Upper lobe of right lung (tissue), 1 donor: Measurements from ENCODE around the gene FKBP6. TPM values are rescaled to one million over a fixed set of nuclear protein-coding genes. Genes with fewer than 3 reads are reported as not detected.
"Not testable (repeated sequence)": the region's sequence is repeated elsewhere in the genome, so short reads cannot be mapped to it uniquely, and the experiment has no call there.

Experiments
- ATAC-seq: fragments of 200-7000 bp; cut with Tn5 transposase; one replicate; pipeline ENCODE4 v1.9.1; 2020; ENCODE audit warnings: mild to moderate bottlenecking, moderate library complexity
- DNase-seq: peaks from one replicate; pipeline ENCODE4 v3.0.0-alpha.2; 2020
- H3K27ac ChIP-seq: fragments of 200-600 bp; one replicate; pipeline ENCODE4 v1.8.0; 2022
- H3K27me3 ChIP-seq: fragments of 200-600 bp; one replicate; pipeline ENCODE4 v1.8.0; 2022; ENCODE audit warnings: mild to moderate bottlenecking
- H3K36me3 ChIP-seq: fragments of 200-600 bp; one replicate; pipeline ENCODE4 v1.8.0; 2022
- H3K4me1 ChIP-seq: fragments of 200-600 bp; one replicate; pipeline ENCODE4 v1.8.0; 2022
- H3K4me3 ChIP-seq: fragments of 200-600 bp; one replicate; pipeline ENCODE4 v1.8.0; 2022; ENCODE audit warnings: mild to moderate bottlenecking
- H3K9me3 ChIP-seq: fragments of 200-600 bp; one replicate; pipeline ENCODE4 v1.8.0; 2022
- intact Hi-C: fragments of 100-400 bp; cut with DNase I; formaldehyde crosslinking; loops from one replicate; pipeline ENCODE4 v1.11.0; 2022
- total RNA-seq: library from RNA; stranded (reverse); fragmentation: NEBNext Ultra II Directional; extraction: Animal tissue kit (Norgen Biotek cat#: 25700); gene quantifications from one replicate; pipeline ENCODE4 v1.2.1, GENCODE V29; 2021
- TF ChIP-seq, protein P1 (sequence below): fragments of 200-600 bp; IDR thresholded peaks from one replicate; pipeline ENCODE4 v1.8.0; 2022; ENCODE audit warnings: antibody characterized with exemption
- donor health status: DM: no; HTN: yes; CAD: no; lungs with severe emphysema.

Gene FKBP6
- total RNA-seq, 1 donor from 2014 or later = not detected

DNA sequence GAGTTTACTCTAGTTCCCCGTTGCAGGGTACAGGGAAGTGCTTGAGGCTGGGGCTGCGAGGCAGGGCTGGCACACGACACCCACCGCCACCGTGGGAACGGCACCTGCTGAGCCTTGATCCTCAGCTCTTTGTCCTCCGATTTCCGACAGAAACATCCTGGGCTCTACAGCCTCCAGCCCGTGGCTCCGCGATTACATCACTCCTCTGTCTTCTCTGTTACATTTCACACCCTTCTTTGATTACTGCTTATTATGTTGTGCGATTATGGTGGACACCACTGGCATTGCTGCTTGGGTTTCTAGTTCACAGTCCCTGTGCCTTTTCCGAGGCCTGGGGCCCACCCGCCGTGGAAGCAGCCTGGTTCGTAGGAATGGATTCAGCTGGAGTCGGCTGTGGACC is 26.9 kb downstream of the FKBP6 start:
- H3K4me1 ChIP-seq = peaks cover 11% of the 10 kb centered on the region
- no peak overlapping the region for H3K4me3 ChIP-seq
- no peaks in the 10 kb centered on the region for H3K9me3 ChIP-seq
- intact Hi-C loops = no loop called here
- DNase-seq = no peak
- H3K36me3 ChIP-seq = no peaks in the 10 kb centered on the region
- no peaks in the 10 kb centered on the region for H3K27me3 ChIP-seq
- no peak overlapping the region for H3K27ac ChIP-seq
- TF ChIP-seq, protein P1, sequence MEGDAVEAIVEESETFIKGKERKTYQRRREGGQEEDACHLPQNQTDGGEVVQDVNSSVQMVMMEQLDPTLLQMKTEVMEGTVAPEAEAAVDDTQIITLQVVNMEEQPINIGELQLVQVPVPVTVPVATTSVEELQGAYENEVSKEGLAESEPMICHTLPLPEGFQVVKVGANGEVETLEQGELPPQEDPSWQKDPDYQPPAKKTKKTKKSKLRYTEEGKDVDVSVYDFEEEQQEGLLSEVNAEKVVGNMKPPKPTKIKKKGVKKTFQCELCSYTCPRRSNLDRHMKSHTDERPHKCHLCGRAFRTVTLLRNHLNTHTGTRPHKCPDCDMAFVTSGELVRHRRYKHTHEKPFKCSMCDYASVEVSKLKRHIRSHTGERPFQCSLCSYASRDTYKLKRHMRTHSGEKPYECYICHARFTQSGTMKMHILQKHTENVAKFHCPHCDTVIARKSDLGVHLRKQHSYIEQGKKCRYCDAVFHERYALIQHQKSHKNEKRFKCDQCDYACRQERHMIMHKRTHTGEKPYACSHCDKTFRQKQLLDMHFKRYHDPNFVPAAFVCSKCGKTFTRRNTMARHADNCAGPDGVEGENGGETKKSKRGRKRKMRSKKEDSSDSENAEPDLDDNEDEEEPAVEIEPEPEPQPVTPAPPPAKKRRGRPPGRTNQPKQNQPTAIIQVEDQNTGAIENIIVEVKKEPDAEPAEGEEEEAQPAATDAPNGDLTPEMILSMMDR = no peak
- no peak for ATAC-seq

DNA sequence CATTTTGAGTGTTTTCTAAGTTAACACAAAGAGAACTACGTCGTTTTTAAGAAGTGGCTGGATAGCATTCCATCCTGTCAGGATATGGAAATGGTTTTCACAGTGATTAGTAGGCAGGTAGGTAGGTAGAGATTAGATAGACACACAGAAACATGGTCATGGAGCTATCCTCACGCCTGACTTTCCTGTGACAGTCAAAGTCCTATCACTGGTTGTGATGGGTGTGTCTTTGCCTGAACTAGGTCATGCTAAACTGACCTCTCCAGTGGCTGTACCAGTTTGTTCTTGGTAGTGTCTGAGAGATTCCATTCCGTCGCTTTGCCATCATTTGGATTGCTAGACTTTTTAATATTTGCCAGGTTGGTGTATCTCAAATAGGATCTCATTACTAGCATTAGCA is 28.2 kb downstream of the FKBP6 start:
- Histone ChIP-seq H3K4me1 (peaks cover 11% of the 10 kb centered on the region), H3K27me3 (no peaks in the 10 kb centered on the region), H3K36me3 (no peaks in the 10 kb centered on the region), H3K27ac (no peak overlapping the region), H3K9me3 (no peaks in the 10 kb centered on the region), H3K4me3 (no peak overlapping the region)
- TF ChIP-seq, protein P1 = no peak
- no peak for ATAC-seq
- no peak for DNase-seq
- intact Hi-C loops = no loop called here

DNA sequence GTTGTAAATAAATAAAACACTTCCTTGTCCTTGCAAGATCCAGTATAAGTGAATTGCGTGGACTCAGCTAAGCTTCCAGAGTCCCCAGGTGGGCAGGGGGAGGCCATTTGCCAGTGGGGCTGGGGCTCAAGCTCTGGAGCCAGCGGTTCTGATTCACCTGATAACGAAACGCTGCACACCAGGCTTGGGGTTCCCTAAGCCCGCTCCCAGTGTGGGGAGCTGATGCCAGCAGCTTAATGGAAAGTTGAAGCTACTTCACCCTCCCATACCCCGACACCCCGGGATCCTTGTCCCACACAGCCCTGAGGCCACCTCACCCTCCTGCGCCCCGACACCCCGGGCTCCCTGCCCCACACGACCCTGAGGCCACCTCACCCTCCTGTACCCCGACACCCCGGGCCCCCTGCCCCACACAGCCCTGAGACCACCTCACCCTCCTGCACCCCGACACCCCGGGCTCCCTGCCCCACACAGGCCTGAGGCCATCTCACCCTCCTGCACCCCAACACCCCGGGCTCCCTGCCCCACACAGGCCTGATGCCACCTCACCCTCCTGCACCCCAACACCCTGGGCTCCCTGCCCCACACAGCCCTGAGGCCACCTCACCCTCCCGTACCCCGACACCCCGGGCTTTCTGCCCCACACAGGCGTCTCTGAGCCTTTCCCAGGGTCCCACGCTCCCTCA is 30.8 kb downstream of the FKBP6 start:
- ATAC-seq (peak; percentile 4), DNase-seq (no peak)
- intact Hi-C loops = no loop called here
- Histone ChIP-seq H3K27ac (no peak overlapping the region), H3K9me3 (no peaks in the 10 kb centered on the region), H3K36me3 (no peaks in the 10 kb centered on the region), H3K27me3 (no peaks in the 10 kb centered on the region), H3K4me1 (peaks cover 11% of the 10 kb centered on the region), H3K4me3 (peak overlapping the region; percentile 43)
- TF ChIP-seq, protein P1 = no peak

DNA sequence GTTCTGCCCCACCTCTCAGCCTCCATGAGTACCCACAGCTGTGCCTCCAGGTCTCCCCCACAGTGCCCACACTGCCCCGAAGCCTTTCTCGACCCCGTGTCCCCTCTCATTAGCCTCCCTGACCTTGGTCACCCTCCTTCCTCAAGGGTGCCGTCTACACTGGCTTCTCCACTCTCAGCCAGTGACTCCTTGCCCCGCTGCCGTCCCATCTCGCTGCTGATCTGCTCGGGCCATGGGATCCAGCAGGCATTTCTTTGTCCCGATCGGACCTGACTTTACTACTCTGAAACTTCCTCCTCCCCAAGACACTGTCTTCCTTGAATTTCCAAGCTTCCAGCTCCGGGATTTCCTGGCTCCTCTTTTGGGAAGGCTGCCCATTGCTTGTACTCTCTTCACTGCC is 31.3 kb downstream of the FKBP6 start:
- H3K4me1 ChIP-seq = peaks cover 11% of the 10 kb centered on the region
- H3K9me3 ChIP-seq = no peaks in the 10 kb centered on the region
- no peak overlapping the region for H3K4me3 ChIP-seq
- H3K27ac ChIP-seq = no peak overlapping the region
- no peaks in the 10 kb centered on the region for H3K36me3 ChIP-seq
- TF ChIP-seq, protein P1 = no peak
- intact Hi-C loops = no loop called here
- no peaks in the 10 kb centered on the region for H3K27me3 ChIP-seq
- DNase-seq (no peak), ATAC-seq (no peak)

DNA sequence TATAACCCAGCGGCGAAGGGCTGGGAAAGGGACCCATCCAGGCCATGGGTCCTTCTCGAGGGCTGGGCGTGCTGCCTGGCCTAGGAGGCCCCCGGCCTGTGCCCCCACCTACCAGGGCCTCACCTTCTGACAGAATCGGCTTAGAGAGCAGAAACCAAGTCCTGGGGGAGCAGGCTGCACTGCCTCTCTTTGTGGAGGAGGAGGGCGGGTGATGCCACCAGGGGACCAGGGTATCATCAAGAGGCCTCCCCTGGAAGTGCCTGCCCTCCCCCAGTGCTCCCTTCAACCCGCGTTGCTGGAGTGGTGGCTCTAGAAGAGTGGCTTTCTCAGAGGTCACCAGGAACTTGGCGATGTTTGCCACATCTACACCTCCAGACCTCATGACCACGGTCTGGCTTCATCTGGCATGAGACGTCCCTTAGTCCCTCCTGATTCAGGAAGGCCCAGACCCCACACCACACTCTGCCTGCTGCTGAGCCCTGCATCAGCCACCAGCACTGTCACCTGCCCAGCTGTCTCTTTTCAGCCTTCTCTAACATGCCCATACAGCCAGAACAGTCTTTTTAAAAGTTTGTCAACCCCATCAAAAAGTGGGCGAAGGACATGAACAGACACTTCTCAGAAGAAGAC is 31.9 kb downstream of the FKBP6 start:
- TF ChIP-seq, protein P1 = no peak

DNA sequence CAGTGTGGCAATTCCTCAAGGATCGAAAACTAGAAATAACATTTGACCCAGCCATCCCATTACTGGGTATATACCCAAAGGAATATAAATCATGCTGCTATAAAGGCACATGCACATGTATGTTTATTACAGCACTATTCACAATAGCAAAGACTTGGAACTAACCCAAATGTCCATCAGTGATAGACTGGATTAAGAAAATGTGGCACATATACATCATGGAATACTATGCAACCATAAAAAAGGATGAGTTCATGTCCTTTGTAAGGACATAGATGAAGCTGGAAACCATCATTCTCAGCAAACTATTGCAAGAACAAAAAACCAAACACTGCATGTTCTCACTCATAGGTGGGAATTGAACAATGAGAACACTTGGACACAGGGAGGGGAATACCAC is 32.6 kb downstream of the FKBP6 start:
- H3K36me3 ChIP-seq, ATAC-seq, intact Hi-C loops, H3K9me3 ChIP-seq, H3K4me3 ChIP-seq, H3K27ac ChIP-seq, DNase-seq, H3K27me3 ChIP-seq: not testable (repeated sequence)
- H3K4me1 ChIP-seq = peaks cover 11% of the 10 kb centered on the region

More for the DNA sequence above, 31.9 kb downstream of the FKBP6 start:
- H3K4me1 ChIP-seq = peaks cover 11% of the 10 kb centered on the region
- no peak overlapping the region for H3K4me3 ChIP-seq
- no peaks in the 10 kb centered on the region for H3K36me3 ChIP-seq
- no peak for DNase-seq
- no peaks in the 10 kb centered on the region for H3K27me3 ChIP-seq
- ATAC-seq = no peak
- no peaks in the 10 kb centered on the region for H3K9me3 ChIP-seq
- intact Hi-C loops = no loop called here
- no peak overlapping the region for H3K27ac ChIP-seq
